Smooth muscle cell (in vitro differentiated cells): ENCODE results near the gene KCNN2. TPM values are rescaled to one million over a fixed set of nuclear protein-coding genes. Genes with fewer than 3 reads are reported as not detected.
A peak's percentile ranks its signal among the peaks of the same experiment; 100 is the strongest.

Experiments
- DNase-seq: peaks from one replicate; lab custom pipeline; 2025; ENCODE audit not compliant: unreplicated experiment; lab: John Stamatoyannopoulos, UW
- H2AFZ ChIP-seq: fragments of 200-600 bp; sonication (generic); 2 replicates; pipeline ENCODE4 v1.6.0; 2016; ENCODE audit warnings: antibody characterized with exemption, low read depth, mild to moderate bottlenecking
- H3F3A ChIP-seq: fragments of 200-600 bp; sonication (generic); 2 replicates; pipeline ENCODE4 v1.6.0; 2017; ENCODE audit warnings: antibody characterized with exemption, low read depth
- H3K27ac ChIP-seq: fragments of 200-600 bp; sonication (generic); 2 replicates; pipeline ENCODE4 v1.5.1; 2016; ENCODE audit warnings: low read depth, mild to moderate bottlenecking
- H3K27me3 ChIP-seq: fragments of 200-600 bp; sonication (generic); 2 replicates; pipeline ENCODE4 v1.6.1; 2016; ENCODE audit warnings: low read depth, mild to moderate bottlenecking
- H3K36me3 ChIP-seq: fragments of 200-600 bp; sonication (generic); 2 replicates; pipeline ENCODE4 v1.5.1; 2016; ENCODE audit warnings: low read depth
- H3K4me1 ChIP-seq: fragments of 200-600 bp; sonication (generic); 2 replicates; pipeline ENCODE4 v1.5.1; 2016; ENCODE audit warnings: low read depth
- H3K4me2 ChIP-seq: fragments of 200-600 bp; sonication (generic); 2 replicates; pipeline ENCODE4 v1.6.0; 2016; ENCODE audit warnings: mild to moderate bottlenecking
- H3K4me3 ChIP-seq: fragments of 200-600 bp; sonication (generic); 2 replicates; pipeline ENCODE4 v1.5.1; 2016; ENCODE audit warnings: mild to moderate bottlenecking
- H3K79me2 ChIP-seq: fragments of 200-600 bp; sonication (generic); 2 replicates; pipeline ENCODE4 v1.6.0; 2016; ENCODE audit warnings: low read depth, mild to moderate bottlenecking
- H3K9ac ChIP-seq: fragments of 200-600 bp; sonication (generic); 2 replicates; pipeline ENCODE4 v1.6.0; 2016; ENCODE audit warnings: low read depth
- H3K9me3 ChIP-seq: fragments of 200-600 bp; sonication (generic); replicated peaks from 2 replicates; pipeline ENCODE4 v1.5.1; 2016; ENCODE audit warnings: low read depth
- H4K20me1 ChIP-seq: fragments of 200-600 bp; sonication (generic); 2 replicates; pipeline ENCODE4 v1.6.0; 2016; ENCODE audit warnings: low read depth
- WGBS: methylation state at CpG from one replicate; pipeline ENCODE4 v1.1.7; 2016; ENCODE audit warnings: low lambda C conversion rate; 5-methylcytosine and 5-hydroxymethylcytosine counted together
- polyA plus RNA-seq: library from polyadenylated mRNA; unstranded; fragments of >200 nt; fragmentation: Nextera tagmentation; extraction: Ambion mirVana; gene quantifications from 2 replicates; pipeline ENCODE4 v1.2.1, GENCODE V29; 2016
- total RNA-seq: library from RNA; depleted of rRNA; stranded (reverse); fragments of >200 nt; gene quantifications from 2 replicates; pipeline ENCODE4 v1.2.3, GENCODE V29; 2014
- TF ChIP-seq, protein P1 (sequence below): fragments of 200-600 bp; sonication (generic); IDR thresholded peaks from 2 replicates; pipeline ENCODE4 v1.5.1; 2017; ENCODE audit warnings: borderline replicate concordance, mild to moderate bottlenecking, antibody characterized with exemption; ENCODE audit not compliant: insufficient read depth, poor library complexity, severe bottlenecking

Gene KCNN2
- total and polyA plus RNA-seq, 2 experiments from 2014 or later, result 3.2 to 8.0 TPM

- Histone ChIP-seq H3K79me2 (no peaks in the 10 kb centered on the region), H3K4me1 (no peaks in the 10 kb centered on the region), H3K36me3 (no peaks in the 10 kb centered on the region), H3K9me3 (no peaks in the 10 kb centered on the region), H3K27me3 (no peaks in the 10 kb centered on the region), H3F3A (no peaks in the 10 kb centered on the region), H2AFZ (peak overlapping the region; percentile 36), H3K27ac (no peak overlapping the region), H4K20me1 (no peaks in the 10 kb centered on the region), H3K4me2 (peak overlapping the region; percentile 32), H3K9ac (no peak overlapping the region), H3K4me3 (no peak overlapping the region)
- TF ChIP-seq, protein P1, sequence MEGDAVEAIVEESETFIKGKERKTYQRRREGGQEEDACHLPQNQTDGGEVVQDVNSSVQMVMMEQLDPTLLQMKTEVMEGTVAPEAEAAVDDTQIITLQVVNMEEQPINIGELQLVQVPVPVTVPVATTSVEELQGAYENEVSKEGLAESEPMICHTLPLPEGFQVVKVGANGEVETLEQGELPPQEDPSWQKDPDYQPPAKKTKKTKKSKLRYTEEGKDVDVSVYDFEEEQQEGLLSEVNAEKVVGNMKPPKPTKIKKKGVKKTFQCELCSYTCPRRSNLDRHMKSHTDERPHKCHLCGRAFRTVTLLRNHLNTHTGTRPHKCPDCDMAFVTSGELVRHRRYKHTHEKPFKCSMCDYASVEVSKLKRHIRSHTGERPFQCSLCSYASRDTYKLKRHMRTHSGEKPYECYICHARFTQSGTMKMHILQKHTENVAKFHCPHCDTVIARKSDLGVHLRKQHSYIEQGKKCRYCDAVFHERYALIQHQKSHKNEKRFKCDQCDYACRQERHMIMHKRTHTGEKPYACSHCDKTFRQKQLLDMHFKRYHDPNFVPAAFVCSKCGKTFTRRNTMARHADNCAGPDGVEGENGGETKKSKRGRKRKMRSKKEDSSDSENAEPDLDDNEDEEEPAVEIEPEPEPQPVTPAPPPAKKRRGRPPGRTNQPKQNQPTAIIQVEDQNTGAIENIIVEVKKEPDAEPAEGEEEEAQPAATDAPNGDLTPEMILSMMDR, result no peak
- WGBS, result 24% methylated on average over 6 of the region's 6 CpGs
- no peak for DNase-seq
These were observed 44.1 kb upstream of the KCNN2 start for GRCh38 chr5:114317751-114318150.

DNA sequence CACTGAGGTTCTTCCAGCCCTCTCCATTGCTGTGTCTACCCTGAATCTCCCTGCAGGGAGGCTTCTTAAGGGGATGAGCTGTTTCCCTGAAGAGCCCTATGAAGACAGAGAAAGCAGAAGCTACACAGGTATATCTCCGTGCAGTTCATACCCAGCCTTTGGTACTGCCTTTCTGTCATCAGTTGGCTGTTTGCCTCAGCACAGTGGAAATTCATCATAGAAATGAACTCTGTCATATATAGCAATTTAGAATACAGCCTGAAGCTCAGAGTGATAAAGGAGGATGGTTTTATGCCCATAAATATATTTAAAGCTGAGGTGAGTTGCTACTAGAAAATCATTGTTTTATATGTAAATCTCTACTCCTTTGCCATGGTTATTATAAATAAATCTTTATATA is 42.6 kb upstream of the KCNN2 start:
- H3K79me2 ChIP-seq, result no peaks in the 10 kb centered on the region
- H3K9me3 ChIP-seq, result no peaks in the 10 kb centered on the region
- no peaks in the 10 kb centered on the region for H3K4me1 ChIP-seq
- peak overlapping the region; percentile 60 for H3K27ac ChIP-seq
- WGBS, result 85% methylated on average over 1 of the region's 1 CpG
- H3K4me3 ChIP-seq, result no peak overlapping the region
- H2AFZ ChIP-seq, result peak overlapping the region; percentile 37
- DNase-seq, result no peak
- TF ChIP-seq, protein P1, result no peak
- no peaks in the 10 kb centered on the region for H3K27me3 ChIP-seq
- H3K36me3 ChIP-seq, result no peaks in the 10 kb centered on the region
- no peaks in the 10 kb centered on the region for H3F3A ChIP-seq
- no peak overlapping the region for H3K9ac ChIP-seq
- H3K4me2 ChIP-seq, result no peak overlapping the region
- no peaks in the 10 kb centered on the region for H4K20me1 ChIP-seq

DNA sequence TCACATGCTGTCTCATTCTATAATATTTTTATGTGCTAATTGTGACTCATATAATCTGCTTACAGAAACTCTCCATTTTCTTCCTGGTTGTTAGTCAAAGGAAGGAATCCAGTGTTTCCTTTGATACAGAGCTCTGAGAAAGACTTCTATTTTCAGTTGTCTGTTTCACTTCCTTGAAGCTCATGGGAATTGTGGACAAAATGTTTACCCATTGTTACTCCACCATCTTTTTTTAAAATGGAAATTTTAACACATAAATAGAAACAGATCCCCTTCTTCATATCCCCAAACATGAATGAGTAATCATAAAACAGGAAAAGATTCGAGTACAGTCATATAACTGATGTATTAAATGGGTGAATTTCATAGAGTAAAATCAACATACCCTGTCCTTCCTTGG is 42.0 kb upstream of the KCNN2 start:
- WGBS, result 60% methylated on average over 1 of the region's 1 CpG
- Histone ChIP-seq H3K36me3 (no peaks in the 10 kb centered on the region), H3K9ac (no peak overlapping the region), H2AFZ (peak overlapping the region; percentile 41), H3K4me3 (no peak overlapping the region), H3K4me1 (peaks cover 4% of the 10 kb centered on the region), H3K4me2 (peak overlapping the region; percentile 37), H3K9me3 (no peaks in the 10 kb centered on the region), H3K27ac (peak overlapping the region; percentile 60), H4K20me1 (no peaks in the 10 kb centered on the region), H3K27me3 (no peaks in the 10 kb centered on the region), H3F3A (no peaks in the 10 kb centered on the region), H3K79me2 (no peaks in the 10 kb centered on the region)
- TF ChIP-seq, protein P1, result no peak
- no peak for DNase-seq

GRCh38 chr5:114324282-114324681 is 37.6 kb upstream of the KCNN2 start:
- 39% methylated on average over 1 of the region's 1 CpG for WGBS
- Histone ChIP-seq H3K36me3 (no peaks in the 10 kb centered on the region), H3F3A (no peaks in the 10 kb centered on the region), H4K20me1 (no peaks in the 10 kb centered on the region), H2AFZ (peak overlapping the region; percentile 52), H3K9ac (peak overlapping the region; percentile 20), H3K4me2 (peak overlapping the region; percentile 11), H3K4me1 (peaks cover 15% of the 10 kb centered on the region), H3K9me3 (no peaks in the 10 kb centered on the region), H3K27ac (peak overlapping the region; percentile 69), H3K79me2 (no peaks in the 10 kb centered on the region), H3K4me3 (no peak overlapping the region), H3K27me3 (no peaks in the 10 kb centered on the region)
- DNase-seq, result no peak
- TF ChIP-seq, protein P1, result no peak
